Measurements from ENCODE around the gene PTRH1. TPM values are rescaled to one million over a fixed set of nuclear protein-coding genes. Genes with fewer than 3 reads are reported as not detected.

Gene PTRH1
- total and polyA plus RNA-seq, 2 of the 13 experiments (the other 11 are each of a cell fraction or from before 2014, with no cell fraction given), result 4.0 to 10.4 TPM

DNA sequence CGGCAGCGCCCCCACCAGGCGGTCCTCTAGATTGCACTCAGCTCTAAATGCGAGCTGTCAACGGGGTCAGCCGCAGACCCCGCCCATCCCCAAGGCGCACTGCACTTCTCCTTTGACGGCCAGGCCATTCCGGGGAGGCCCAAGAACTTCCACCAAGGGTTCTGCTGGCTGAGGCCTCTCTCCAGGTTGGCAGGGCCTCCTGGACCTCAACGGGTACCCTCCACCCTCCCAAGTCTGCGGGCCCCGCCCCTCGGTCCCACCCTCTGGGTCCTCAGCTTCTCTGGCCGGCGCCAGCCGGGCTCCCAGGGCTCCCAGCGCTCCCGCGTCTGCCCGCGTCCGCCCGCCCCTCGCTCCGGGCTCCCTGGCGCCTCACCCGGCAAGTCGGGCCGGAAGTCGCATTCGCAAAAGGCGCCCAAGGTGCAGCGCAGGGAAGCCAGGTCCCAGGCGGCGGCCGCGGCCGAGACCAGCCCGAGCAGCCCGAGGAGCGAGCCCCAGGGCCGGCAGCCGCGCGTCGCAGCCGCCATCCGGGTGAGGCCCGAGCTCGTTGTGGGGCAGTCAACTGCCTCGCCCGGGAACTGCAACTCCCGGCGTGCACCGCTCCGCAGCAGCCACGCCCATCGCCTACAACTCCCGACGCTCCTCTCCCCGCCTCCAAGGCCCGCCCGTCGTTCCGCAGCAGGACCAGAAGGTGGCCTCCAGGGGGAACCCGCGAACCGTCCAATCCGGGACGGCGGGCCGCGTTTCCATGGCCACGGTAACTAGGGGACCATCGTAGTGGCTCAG, 19.5 kb upstream of the PTRH1 start, which contains the start of gene TOR2A (continued):
- TF ChIP-seq ZNF234 (CRISPR knock-in tag; conservative IDR thresholded peaks at IDR 0.05), result no peak
- peak; percentile 70 for TF ChIP-seq NR2C2 (CRISPR knock-in tag; IDR thresholded peaks at IDR 0.05; ENCODE audit: borderline replicate concordance)
- no peak for TF ChIP-seq SSRP1 (CRISPR knock-in tag; IDR thresholded peaks at IDR 0.05)
- TF ChIP-seq, protein P1, sequence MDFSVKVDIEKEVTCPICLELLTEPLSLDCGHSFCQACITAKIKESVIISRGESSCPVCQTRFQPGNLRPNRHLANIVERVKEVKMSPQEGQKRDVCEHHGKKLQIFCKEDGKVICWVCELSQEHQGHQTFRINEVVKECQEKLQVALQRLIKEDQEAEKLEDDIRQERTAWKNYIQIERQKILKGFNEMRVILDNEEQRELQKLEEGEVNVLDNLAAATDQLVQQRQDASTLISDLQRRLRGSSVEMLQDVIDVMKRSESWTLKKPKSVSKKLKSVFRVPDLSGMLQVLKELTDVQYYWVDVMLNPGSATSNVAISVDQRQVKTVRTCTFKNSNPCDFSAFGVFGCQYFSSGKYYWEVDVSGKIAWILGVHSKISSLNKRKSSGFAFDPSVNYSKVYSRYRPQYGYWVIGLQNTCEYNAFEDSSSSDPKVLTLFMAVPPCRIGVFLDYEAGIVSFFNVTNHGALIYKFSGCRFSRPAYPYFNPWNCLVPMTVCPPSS (IDR thresholded peaks at IDR 0.05), result no peak
- TF ChIP-seq RBM39 (IDR thresholded peaks at IDR 0.05; ENCODE audit: low read depth, low read length, poor library complexity, severe bottlenecking), result peak; percentile 80
- TF ChIP-seq ZBTB1 (CRISPR knock-in tag; IDR thresholded peaks at IDR 0.05; ENCODE audit: borderline replicate concordance), result no peak
- TF ChIP-seq POLR2AphosphoS5 (IDR thresholded peaks at IDR 0.05; ENCODE audit: low read depth, low read length), result peak; percentile 55; the same call in 1 of the 2 replicates
- TF ChIP-seq SRF (IDR thresholded peaks at IDR 0.05; ENCODE audit: low read depth, low read length), result no peak
- TF ChIP-seq, protein P2, sequence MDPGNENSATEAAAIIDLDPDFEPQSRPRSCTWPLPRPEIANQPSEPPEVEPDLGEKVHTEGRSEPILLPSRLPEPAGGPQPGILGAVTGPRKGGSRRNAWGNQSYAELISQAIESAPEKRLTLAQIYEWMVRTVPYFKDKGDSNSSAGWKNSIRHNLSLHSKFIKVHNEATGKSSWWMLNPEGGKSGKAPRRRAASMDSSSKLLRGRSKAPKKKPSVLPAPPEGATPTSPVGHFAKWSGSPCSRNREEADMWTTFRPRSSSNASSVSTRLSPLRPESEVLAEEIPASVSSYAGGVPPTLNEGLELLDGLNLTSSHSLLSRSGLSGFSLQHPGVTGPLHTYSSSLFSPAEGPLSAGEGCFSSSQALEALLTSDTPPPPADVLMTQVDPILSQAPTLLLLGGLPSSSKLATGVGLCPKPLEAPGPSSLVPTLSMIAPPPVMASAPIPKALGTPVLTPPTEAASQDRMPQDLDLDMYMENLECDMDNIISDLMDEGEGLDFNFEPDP (CRISPR knock-in tag; conservative IDR thresholded peaks at IDR 0.05), result no peak
- TF ChIP-seq BRD4 (CRISPR knock-in tag; IDR thresholded peaks at IDR 0.05), result no peak; the same call in none of the 2 replicates
- TF ChIP-seq ATF7 (IDR thresholded peaks at IDR 0.05), result no peak
- TF ChIP-seq ATF7 (CRISPR knock-in tag; IDR thresholded peaks at IDR 0.05), result peak; percentile 70; the same call in 1 of the 2 replicates
- TF ChIP-seq ZNF260 (CRISPR knock-in tag; IDR thresholded peaks at IDR 0.05; ENCODE audit: borderline replicate concordance, low read depth), result no peak
- no peak for TF ChIP-seq DMAP1 (CRISPR knock-in tag; IDR thresholded peaks at IDR 0.05)
- TF ChIP-seq, protein P3, sequence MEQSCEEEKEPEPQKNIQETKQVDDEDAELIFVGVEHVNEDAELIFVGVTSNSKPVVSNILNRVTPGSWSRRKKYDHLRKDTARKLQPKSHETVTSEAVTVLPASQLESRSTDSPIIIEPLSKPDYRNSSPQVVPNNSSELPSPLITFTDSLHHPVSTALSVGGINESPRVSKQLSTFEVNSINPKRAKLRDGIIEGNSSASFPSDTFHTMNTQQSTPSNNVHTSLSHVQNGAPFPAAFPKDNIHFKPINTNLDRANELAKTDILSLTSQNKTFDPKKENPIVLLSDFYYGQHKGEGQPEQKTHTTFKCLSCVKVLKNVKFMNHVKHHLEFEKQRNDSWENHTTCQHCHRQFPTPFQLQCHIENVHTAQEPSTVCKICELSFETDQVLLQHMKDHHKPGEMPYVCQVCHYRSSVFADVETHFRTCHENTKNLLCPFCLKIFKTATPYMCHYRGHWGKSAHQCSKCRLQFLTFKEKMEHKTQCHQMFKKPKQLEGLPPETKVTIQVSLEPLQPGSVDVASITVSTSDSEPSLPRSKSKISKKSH (CRISPR knock-in tag; IDR thresholded peaks at IDR 0.05; ENCODE audit: borderline replicate concordance), result no peak
- TF ChIP-seq ZNF136 (CRISPR knock-in tag; IDR thresholded peaks at IDR 0.05; ENCODE audit: low read depth), result no peak
- TF ChIP-seq HES4 (CRISPR knock-in tag; IDR thresholded peaks at IDR 0.05; ENCODE audit: borderline replicate concordance), result no peak
- no peak for TF ChIP-seq CHD4 (IDR thresholded peaks at IDR 0.05; ENCODE audit: borderline replicate concordance, low read length)
- no peak for TF ChIP-seq TEAD2 (CRISPR knock-in tag; IDR thresholded peaks at IDR 0.05)
- TF ChIP-seq SUZ12 (IDR thresholded peaks at IDR 0.05; ENCODE audit: low read depth, low read length), result peak; percentile 83
- TF ChIP-seq, protein P4, sequence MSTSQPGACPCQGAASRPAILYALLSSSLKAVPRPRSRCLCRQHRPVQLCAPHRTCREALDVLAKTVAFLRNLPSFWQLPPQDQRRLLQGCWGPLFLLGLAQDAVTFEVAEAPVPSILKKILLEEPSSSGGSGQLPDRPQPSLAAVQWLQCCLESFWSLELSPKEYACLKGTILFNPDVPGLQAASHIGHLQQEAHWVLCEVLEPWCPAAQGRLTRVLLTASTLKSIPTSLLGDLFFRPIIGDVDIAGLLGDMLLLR (CRISPR knock-in tag; IDR thresholded peaks at IDR 0.05), result no peak; the same call in 1 of the 2 replicates
